HepG2 (cell line): ENCODE measurements around the gene SLC25A10. TPM values are rescaled to one million over a fixed set of nuclear protein-coding genes. Genes with fewer than 3 reads are reported as not detected.
A peak's percentile ranks its signal among the peaks of the same experiment; 100 is the strongest.

ENCODE experiments used
- CAMTA2 ChIP-seq: sonication (generic); formaldehyde crosslinking; IDR thresholded peaks from 2 replicates; pipeline ENCODE4 v1.4.0; 2020; ENCODE audit warnings: mild to moderate bottlenecking, missing genetic modification reagents, borderline replicate concordance
- KMT2B ChIP-seq: IDR thresholded peaks from 2 replicates; pipeline ENCODE4 v1.6.1; 2016; ENCODE audit warnings: missing genetic modification reagents, missing compliant biosample characterization
- MTF2 ChIP-seq: sonication (generic); formaldehyde crosslinking; IDR thresholded peaks from 2 replicates; pipeline ENCODE4 v1.5.0; 2020; ENCODE audit warnings: missing genetic modification reagents, borderline replicate concordance
- SP1 ChIP-seq, 2 experiments: fragments of 450-650 bp in 1 of 2; sonication (generic) in 1 of 2; formaldehyde crosslinking in 1 of 2; IDR thresholded peaks; 2 replicates each; pipeline versions ENCODE4 v1.4.0 to v1.6.1; 2016 to 2020; ENCODE audit warnings: missing genetic modification reagents in 1 of 2
- XRCC5 ChIP-seq: fragments of 200-400 bp; formaldehyde crosslinking; optimal IDR thresholded peaks from 2 replicates; pipeline ENCODE3; 2017; ENCODE audit warnings: mild to moderate bottlenecking, low read length
- ZFP36L2 ChIP-seq: sonication (generic); formaldehyde crosslinking; IDR thresholded peaks from 2 replicates; pipeline ENCODE4 v1.4.0; 2020; ENCODE audit warnings: missing genetic modification reagents
- ZNF263 ChIP-seq: sonication (generic); formaldehyde crosslinking; IDR thresholded peaks from 2 replicates; pipeline ENCODE4 v1.4.0; 2020; ENCODE audit warnings: missing genetic modification reagents
- ZNF710 ChIP-seq: sonication (generic); formaldehyde crosslinking; IDR thresholded peaks from 2 replicates; pipeline ENCODE4 v1.5.0; 2020; ENCODE audit warnings: mild to moderate bottlenecking, missing genetic modification reagents, borderline replicate concordance
- polyA plus RNA-seq, 8 experiments: library from polyadenylated mRNA; depleted of rRNA in 3 of 8; stranded (reverse) in 7 of 8; unstranded in 1 of 8; fragments of >200 nt; fragmentation: Illumina TruSeq in 4 of 8; extraction: Trizol in 4 of 8; gene quantifications; 2 replicates each; pipeline versions ENCODE4 v1.2.1 to v1.2.3, GENCODE V29; 2011 to 2016; ENCODE audit warnings: low read depth in 4 of 8, missing spikeins in 1 of 8, mixed read lengths in 1 of 8; ENCODE audit not compliant: insufficient read depth in 1 of 8
- total RNA-seq, 5 experiments: library from RNA; depleted of rRNA; stranded (reverse); fragments of >200 nt; fragmentation: Illumina TruSeq; extraction: Trizol; gene quantifications; 2 replicates each; pipeline ENCODE4 v1.2.3, GENCODE V29; 2016; ENCODE audit warnings: low read depth in 1 of 5
- TF ChIP-seq, protein P1 (sequence below): sonication (generic); formaldehyde crosslinking; IDR thresholded peaks from 2 replicates; pipeline ENCODE4 v1.4.0; 2020; ENCODE audit warnings: missing genetic modification reagents
- TF ChIP-seq, protein P2 (sequence below): IDR thresholded peaks from 2 replicates; pipeline ENCODE4 v1.6.1; 2016
- TF ChIP-seq, protein P3 (sequence below): sonication (generic); formaldehyde crosslinking; IDR thresholded peaks from one replicate; pipeline ENCODE4 v1.5.1; 2020; ENCODE audit warnings: mild to moderate bottlenecking, missing genetic modification reagents; ENCODE audit errors: not compliant biosample characterization
- TF ChIP-seq, protein P4 (sequence below): sonication (generic); formaldehyde crosslinking; IDR thresholded peaks from 2 replicates; pipeline ENCODE4 v1.4.0; 2020; ENCODE audit warnings: missing genetic modification reagents

SLC25A10 gene
- total and polyA plus RNA-seq, 2 of the 13 experiments (the other 11 are each of a cell fraction or from before 2014, with no cell fraction given): 46.5 to 140 TPM

DNA sequence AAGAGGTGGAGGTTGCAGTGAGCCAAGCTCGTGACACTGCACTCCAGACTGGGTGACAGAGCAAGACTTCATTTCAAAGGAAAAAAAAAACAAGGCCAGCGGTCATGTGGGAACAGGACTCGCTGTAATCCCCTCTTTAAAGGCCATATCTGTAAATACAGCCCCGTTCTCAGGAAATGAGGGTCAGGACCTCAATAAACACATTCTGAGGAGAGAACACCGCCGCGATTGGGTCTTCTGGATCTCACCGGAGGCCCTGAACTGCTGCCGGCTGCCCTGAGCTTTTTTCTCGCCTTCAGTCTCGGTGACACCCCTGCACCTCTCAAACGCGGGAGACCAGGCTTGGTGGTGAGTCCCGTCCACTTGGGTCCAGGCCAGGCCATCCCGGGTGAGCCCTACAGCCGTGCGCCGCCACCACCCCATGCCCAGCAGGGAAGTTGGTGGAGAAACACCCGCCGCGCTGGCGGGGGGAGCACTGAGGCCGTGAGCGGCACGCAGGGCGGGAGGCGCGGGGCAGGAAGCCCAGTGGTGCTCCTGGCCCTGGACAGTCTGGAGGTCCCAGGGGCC lies 28.4 kb downstream of the SLC25A10 start (continued):
- TF ChIP-seq, protein P1, sequence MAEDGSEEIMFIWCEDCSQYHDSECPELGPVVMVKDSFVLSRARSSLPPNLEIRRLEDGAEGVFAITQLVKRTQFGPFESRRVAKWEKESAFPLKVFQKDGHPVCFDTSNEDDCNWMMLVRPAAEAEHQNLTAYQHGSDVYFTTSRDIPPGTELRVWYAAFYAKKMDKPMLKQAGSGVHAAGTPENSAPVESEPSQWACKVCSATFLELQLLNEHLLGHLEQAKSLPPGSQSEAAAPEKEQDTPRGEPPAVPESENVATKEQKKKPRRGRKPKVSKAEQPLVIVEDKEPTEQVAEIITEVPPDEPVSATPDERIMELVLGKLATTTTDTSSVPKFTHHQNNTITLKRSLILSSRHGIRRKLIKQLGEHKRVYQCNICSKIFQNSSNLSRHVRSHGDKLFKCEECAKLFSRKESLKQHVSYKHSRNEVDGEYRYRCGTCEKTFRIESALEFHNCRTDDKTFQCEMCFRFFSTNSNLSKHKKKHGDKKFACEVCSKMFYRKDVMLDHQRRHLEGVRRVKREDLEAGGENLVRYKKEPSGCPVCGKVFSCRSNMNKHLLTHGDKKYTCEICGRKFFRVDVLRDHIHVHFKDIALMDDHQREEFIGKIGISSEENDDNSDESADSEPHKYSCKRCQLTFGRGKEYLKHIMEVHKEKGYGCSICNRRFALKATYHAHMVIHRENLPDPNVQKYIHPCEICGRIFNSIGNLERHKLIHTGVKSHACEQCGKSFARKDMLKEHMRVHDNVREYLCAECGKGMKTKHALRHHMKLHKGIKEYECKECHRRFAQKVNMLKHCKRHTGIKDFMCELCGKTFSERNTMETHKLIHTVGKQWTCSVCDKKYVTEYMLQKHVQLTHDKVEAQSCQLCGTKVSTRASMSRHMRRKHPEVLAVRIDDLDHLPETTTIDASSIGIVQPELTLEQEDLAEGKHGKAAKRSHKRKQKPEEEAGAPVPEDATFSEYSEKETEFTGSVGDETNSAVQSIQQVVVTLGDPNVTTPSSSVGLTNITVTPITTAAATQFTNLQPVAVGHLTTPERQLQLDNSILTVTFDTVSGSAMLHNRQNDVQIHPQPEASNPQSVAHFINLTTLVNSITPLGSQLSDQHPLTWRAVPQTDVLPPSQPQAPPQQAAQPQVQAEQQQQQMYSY (CRISPR knock-in tag): peak; percentile 93
- TF ChIP-seq, protein P2, sequence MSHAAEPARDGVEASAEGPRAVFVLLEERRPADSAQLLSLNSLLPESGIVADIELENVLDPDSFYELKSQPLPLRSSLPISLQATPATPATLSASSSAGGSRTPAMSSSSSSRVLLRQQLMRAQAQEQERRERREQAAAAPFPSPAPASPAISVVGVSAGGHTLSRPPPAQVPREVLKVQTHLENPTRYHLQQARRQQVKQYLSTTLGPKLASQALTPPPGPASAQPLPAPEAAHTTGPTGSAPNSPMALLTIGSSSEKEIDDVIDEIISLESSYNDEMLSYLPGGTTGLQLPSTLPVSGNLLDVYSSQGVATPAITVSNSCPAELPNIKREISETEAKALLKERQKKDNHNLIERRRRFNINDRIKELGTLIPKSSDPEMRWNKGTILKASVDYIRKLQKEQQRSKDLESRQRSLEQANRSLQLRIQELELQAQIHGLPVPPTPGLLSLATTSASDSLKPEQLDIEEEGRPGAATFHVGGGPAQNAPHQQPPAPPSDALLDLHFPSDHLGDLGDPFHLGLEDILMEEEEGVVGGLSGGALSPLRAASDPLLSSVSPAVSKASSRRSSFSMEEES (CRISPR knock-in tag): no peak
- TF ChIP-seq CAMTA2 (no peak), SP1 (IDR thresholded peaks at IDR 0.05) (no peak), SP1 (CRISPR knock-in tag; IDR thresholded peaks at IDR 0.05) (no peak), ZNF710 (no peak), KMT2B (CRISPR knock-in tag) (no peak), ZNF263 (CRISPR knock-in tag) (peak; percentile 87), ZFP36L2 (CRISPR knock-in tag) (no peak), XRCC5 (no peak), MTF2 (CRISPR knock-in tag) (peak; percentile 72; the same call in 1 of the 2 replicates)
- TF ChIP-seq, protein P3, sequence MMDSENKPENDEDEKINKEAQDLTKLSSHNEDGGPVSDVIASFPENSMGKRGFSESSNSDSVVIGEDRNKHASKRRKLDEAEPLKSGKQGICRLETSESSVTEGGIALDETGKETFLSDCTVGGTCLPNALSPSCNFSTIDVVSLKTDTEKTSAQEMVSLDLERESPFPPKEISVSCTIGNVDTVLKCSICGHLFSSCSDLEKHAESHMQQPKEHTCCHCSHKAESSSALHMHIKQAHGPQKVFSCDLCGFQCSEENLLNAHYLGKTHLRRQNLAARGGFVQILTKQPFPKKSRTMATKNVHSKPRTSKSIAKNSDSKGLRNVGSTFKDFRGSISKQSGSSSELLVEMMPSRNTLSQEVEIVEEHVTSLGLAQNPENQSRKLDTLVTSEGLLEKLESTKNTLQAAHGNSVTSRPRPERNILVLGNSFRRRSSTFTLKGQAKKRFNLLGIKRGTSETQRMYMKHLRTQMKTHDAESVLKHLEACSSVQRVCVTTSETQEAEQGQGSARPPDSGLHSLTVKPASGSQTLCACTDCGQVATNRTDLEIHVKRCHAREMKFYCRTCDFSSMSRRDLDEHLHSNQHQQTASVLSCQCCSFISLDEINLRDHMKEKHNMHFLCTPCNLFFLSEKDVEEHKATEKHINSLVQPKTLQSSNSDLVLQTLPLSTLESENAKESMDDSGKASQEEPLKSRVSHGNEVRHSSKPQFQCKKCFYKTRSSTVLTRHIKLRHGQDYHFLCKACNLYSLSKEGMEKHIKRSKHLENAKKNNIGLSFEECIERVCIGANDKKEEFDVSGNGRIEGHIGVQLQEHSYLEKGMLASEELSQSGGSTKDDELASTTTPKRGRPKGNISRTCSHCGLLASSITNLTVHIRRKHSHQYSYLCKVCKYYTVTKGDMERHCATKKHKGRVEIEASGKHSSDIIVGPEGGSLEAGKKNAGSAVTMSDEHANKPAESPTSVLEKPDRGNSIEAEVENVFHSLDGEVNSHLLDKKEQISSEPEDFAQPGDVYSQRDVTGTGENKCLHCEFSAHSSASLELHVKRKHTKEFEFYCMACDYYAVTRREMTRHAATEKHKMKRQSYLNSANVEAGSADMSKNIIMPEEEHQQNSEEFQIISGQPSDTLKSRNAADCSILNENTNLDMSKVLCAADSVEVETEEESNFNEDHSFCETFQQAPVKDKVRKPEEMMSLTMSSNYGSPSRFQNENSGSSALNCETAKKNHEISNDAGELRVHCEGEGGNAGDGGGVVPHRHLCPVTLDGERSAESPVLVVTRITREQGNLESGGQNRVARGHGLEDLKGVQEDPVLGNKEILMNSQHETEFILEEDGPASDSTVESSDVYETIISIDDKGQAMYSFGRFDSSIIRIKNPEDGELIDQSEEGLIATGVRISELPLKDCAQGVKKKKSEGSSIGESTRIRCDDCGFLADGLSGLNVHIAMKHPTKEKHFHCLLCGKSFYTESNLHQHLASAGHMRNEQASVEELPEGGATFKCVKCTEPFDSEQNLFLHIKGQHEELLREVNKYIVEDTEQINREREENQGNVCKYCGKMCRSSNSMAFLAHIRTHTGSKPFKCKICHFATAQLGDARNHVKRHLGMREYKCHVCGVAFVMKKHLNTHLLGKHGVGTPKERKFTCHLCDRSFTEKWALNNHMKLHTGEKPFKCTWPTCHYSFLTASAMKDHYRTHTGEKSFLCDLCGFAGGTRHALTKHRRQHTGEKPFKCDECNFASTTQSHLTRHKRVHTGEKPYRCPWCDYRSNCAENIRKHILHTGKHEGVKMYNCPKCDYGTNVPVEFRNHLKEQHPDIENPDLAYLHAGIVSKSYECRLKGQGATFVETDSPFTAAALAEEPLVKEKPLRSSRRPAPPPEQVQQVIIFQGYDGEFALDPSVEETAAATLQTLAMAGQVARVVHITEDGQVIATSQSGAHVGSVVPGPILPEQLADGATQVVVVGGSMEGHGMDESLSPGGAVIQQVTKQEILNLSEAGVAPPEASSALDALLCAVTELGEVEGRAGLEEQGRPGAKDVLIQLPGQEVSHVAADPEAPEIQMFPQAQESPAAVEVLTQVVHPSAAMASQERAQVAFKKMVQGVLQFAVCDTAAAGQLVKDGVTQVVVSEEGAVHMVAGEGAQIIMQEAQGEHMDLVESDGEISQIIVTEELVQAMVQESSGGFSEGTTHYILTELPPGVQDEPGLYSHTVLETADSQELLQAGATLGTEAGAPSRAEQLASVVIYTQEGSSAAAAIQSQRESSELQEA: no peak
- TF ChIP-seq, protein P4, sequence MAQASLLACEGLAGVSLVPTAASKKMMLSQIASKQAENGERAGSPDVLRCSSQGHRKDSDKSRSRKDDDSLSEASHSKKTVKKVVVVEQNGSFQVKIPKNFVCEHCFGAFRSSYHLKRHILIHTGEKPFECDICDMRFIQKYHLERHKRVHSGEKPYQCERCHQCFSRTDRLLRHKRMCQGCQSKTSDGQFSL: 0 out of 2 replicates have a peak, but pooled peaks have one; percentile 30
